GM23248 (cell line): ENCODE measurements around the gene C5orf22.

Experiments
- EZH2 ChIP-seq: fragments of 200-600 bp; sonication (generic); IDR thresholded peaks from 2 replicates; pipeline ENCODE4 v1.6.1; 2018; ENCODE audit warnings: antibody characterized with exemption, mild to moderate bottlenecking; ENCODE audit not compliant: insufficient read depth, poor library complexity, severe bottlenecking
- EZH2phosphoT487 ChIP-seq: fragments of 200-600 bp; sonication (generic); IDR thresholded peaks from 2 replicates; pipeline ENCODE4 v1.6.1; 2018; ENCODE audit warnings: antibody characterized with exemption, moderate library complexity, mild to moderate bottlenecking, low read depth; ENCODE audit not compliant: insufficient read depth

DNA sequence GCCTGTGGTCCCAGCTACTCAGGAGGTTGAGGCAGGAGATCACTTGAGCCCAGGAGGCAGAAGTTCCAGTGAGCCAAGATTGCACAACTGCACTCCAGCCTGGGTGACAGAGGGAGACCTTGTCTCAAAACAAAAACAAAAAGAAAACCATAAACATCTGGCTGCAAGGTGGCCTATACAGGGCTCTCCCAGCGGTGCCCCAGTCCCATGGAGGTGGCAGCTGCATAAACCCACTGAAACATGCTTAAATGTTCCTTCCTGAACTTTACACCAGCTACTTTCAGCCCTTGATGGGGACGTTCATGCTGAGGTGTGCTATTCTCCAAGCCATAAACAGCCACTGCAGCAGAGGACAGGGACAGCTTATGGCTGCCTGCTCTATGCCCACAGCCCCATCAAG is 35.8 kb upstream of the C5orf22 start:
- TF ChIP-seq EZH2 = no peak
- no peak for TF ChIP-seq EZH2phosphoT487
